GM12878 (cell line): ENCODE results near the gene HOXB3. TPM values are rescaled to one million over a fixed set of nuclear protein-coding genes. Genes with fewer than 3 reads are reported as not detected.

Source experiments
- ATAC-seq: fragments of 200-7000 bp; cut with Tn5 transposase; 3 replicates; pipeline ENCODE4 v1.9.1; 2020; ENCODE audit warnings: mild to moderate bottlenecking, moderate library complexity
- BruUV-seq: library from RNA; stranded (reverse); fragments of 400-500 nt; replicated peaks from 2 replicates; lab custom pipeline; 2021; lab: Mats Ljungman, UMichigan
- CTCF ChIA-PET: fragments of 300-600 bp; sonication (Branson Sonifier 250); formaldehyde crosslinking; extraction: SDS; loops from one replicate; lab custom pipeline; 2021; ENCODE audit warnings: inconsistent platforms; lab: Yijun Ruan, JAX
- POLR2A ChIA-PET: fragments of 350-600 bp; formaldehyde crosslinking; extraction: SDS; loops from one replicate; lab custom pipeline; 2021; ENCODE audit warnings: inconsistent platforms; lab: Charles Lee
- RAD21 ChIA-PET: fragments of 300-600 bp; sonication (Branson Sonifier 250); formaldehyde crosslinking; loops from one replicate; lab custom pipeline; 2023; ENCODE audit warnings: antibody characterized with exemption; ENCODE audit not compliant: unreplicated experiment; lab: Charles Lee
- SMC1A ChIA-PET: fragments of 300-600 bp; sonication (Branson Sonifier 250); formaldehyde crosslinking; loops from one replicate; lab custom pipeline; 2023; ENCODE audit not compliant: unreplicated experiment, uncharacterized antibody; lab: Charles Lee
- DNase-seq: peaks from one replicate; pipeline ENCODE4 v3.0.0-alpha.2; 2011; ENCODE audit warnings: low read depth, low spot score
- FAIRE-seq: peaks from 3 replicates; lab custom pipeline; 2011; peaks lifted over from hg19 to GRCh38; lab: Jason Lieb, UNC
- H2AFZ ChIP-seq: 2 replicates; pipeline ENCODE4 v1.6.0; 2011; ENCODE audit warnings: low read depth, low read length, control low read depth; ENCODE audit not compliant: control insufficient read depth
- H3K27ac ChIP-seq: 2 replicates; pipeline ENCODE4 v1.5.1; 2011; ENCODE audit warnings: control low read depth; ENCODE audit not compliant: control insufficient read depth, insufficient read depth
- H3K27me3 ChIP-seq, 2 experiments: replicated peaks in 1 of 2; 2 replicates each; pipeline versions ENCODE4 v1.6.0 to v1.6.1; 2011; ENCODE audit warnings: low read length in 1 of 2; ENCODE audit not compliant: control insufficient read depth in 2 of 2, insufficient read depth in 2 of 2
- H3K36me3 ChIP-seq, 2 experiments: 2 replicates each; pipeline ENCODE4 v1.5.1; 2011; ENCODE audit warnings: low read length in 1 of 2; ENCODE audit not compliant: control insufficient read depth in 2 of 2, insufficient read depth in 2 of 2
- H3K4me1 ChIP-seq: 2 replicates; pipeline ENCODE4 v1.6.1; 2011; ENCODE audit warnings: mild to moderate bottlenecking, low read length, moderate library complexity, mixed read lengths; ENCODE audit not compliant: control insufficient read depth, insufficient read depth
- H3K4me2 ChIP-seq: 2 replicates; pipeline ENCODE4 v1.6.0; 2011; ENCODE audit warnings: control low read depth; ENCODE audit not compliant: control insufficient read depth, insufficient read depth
- H3K4me3 ChIP-seq: fragments of 200-600 bp; sonication (generic); 2 replicates; pipeline ENCODE4 v1.5.1; 2016
- H3K79me2 ChIP-seq: 2 replicates; pipeline ENCODE4 v1.6.0; 2011; ENCODE audit warnings: low read length; ENCODE audit not compliant: control insufficient read depth, insufficient read depth
- H3K9ac ChIP-seq: 2 replicates; pipeline ENCODE4 v1.8.0; 2011; ENCODE audit warnings: low read length, control low read depth, mixed read lengths; ENCODE audit not compliant: control insufficient read depth, insufficient read depth
- H3K9me3 ChIP-seq: replicated peaks from 3 replicates; pipeline ENCODE4 v1.5.1; 2011; ENCODE audit warnings: mild to moderate bottlenecking, low read length; ENCODE audit not compliant: control insufficient read depth, insufficient read depth
- H4K20me1 ChIP-seq: 2 replicates; pipeline ENCODE4 v1.6.0; 2011; ENCODE audit not compliant: control insufficient read depth, insufficient read depth
- GABPA ChIP-seq: IDR thresholded peaks from 2 replicates; pipeline ENCODE4 v1.6.1; 2014; ENCODE audit warnings: antibody characterized with exemption, low read depth, mild to moderate bottlenecking, inconsistent platforms
- HCFC1 ChIP-seq: fragments of 150-350 bp; IDR thresholded peaks from 2 replicates; pipeline ENCODE4 v1.6.1; 2014; ENCODE audit warnings: low read length
- NFYA ChIP-seq: IDR thresholded peaks from 2 replicates; pipeline ENCODE4 v1.6.1; 2011; ENCODE audit warnings: low read depth, mild to moderate bottlenecking, low read length, improper control_type of control experiment, borderline replicate concordance
- RCOR1 ChIP-seq: conservative IDR thresholded peaks from 2 replicates; pipeline ENCODE4 v1.6.1; 2012; ENCODE audit warnings: low read depth, low read length, improper control_type of control experiment
- SIX5 ChIP-seq: IDR thresholded peaks from 2 replicates; pipeline ENCODE4 v1.6.1; 2011; ENCODE audit warnings: mild to moderate bottlenecking, low read depth, low read length, moderate library complexity; ENCODE audit not compliant: severe bottlenecking
- WGBS: methylation state at CpG from one replicate; pipeline ENCODE4 v1.1.6; 2016; ENCODE audit warnings: low lambda C conversion rate; ENCODE audit not compliant: insufficient replicate concordance, insufficient coverage; ENCODE audit errors: missing lambda C conversion rate; 5-methylcytosine and 5-hydroxymethylcytosine counted together
- in situ Hi-C: fragments of 300-500 bp; cut with MboI; formaldehyde crosslinking; loops from 9 replicates; pipeline ENCODE4 v1.14.3; 2018; ENCODE audit warnings: mixed read lengths
- intact Hi-C: fragments of 100-400 bp; cut with micrococcal nuclease; formaldehyde crosslinking; loops from one replicate; pipeline ENCODE4 v1.14.2; 2022; ENCODE audit not compliant: unreplicated experiment
- polyA plus RNA-seq, 11 experiments: library from polyadenylated mRNA; depleted of rRNA in 4 of 11; unstranded in 6 of 11; stranded (reverse) in 5 of 11; fragments of >200 nt; fragmentation: Nextera tagmentation in 4 of 11; fragmentation: Illumina TruSeq in 1 of 11; extraction: Ambion mirVana in 4 of 11; extraction: Trizol in 1 of 11; gene quantifications; 1 replicate in 1 of 11; 2 replicates in 10 of 11; pipeline versions ENCODE4 v1.2.1 to v1.2.3, GENCODE V29; 2011 to 2016; ENCODE audit warnings: inconsistent platforms in 2 of 11, missing spikeins in 2 of 11, low read depth in 1 of 11
- total RNA-seq, 4 experiments: library from RNA; depleted of rRNA in 3 of 4; stranded (reverse); fragments of >200 nt in 3 of 4; fragmentation: Illumina TruSeq in 1 of 4; extraction: Trizol in 1 of 4; gene quantifications; 2 replicates each; pipeline versions ENCODE4 v1.2.1 to v1.2.3, GENCODE V29; 2013 to 2021
- TF ChIP-seq, protein P1 (sequence below): fragments of 150-350 bp; IDR thresholded peaks from 2 replicates; pipeline ENCODE4 v1.6.1; 2014; ENCODE audit warnings: mild to moderate bottlenecking, low read depth, low read length
- TF ChIP-seq, protein P2 (sequence below): fragments of 450-650 bp; IDR thresholded peaks from 2 replicates; pipeline ENCODE4 v1.6.1; 2018; ENCODE audit warnings: mild to moderate bottlenecking, low read depth, moderate library complexity; ENCODE audit not compliant: partially characterized antibody

HOXB3 gene
- total and polyA plus RNA-seq, 10 of the 15 experiments (the other 5 are each of a cell fraction or from before 2014, with no cell fraction given): 0.19 to 7.7 (median 2.9) TPM

GRCh38 chr17:48627623-48628521 lies 37.8 kb upstream of the HOXB3 start:
- Histone ChIP-seq H3K9me3 (no peaks in the 10 kb centered on the region), H3K36me3 (no peaks in the 10 kb centered on the region; a peak in 1 of 4 replicates), H3K27ac (no peak overlapping the region), H4K20me1 (no peaks in the 10 kb centered on the region), H3K4me1 (peaks cover 14% of the 10 kb centered on the region), H3K4me3 (no peak overlapping the region), H3K79me2 (no peaks in the 10 kb centered on the region), H3K9ac (no peak overlapping the region), H3K4me2 (no peak overlapping the region), H2AFZ (no peak overlapping the region), H3K27me3 (peaks cover 32 to 33% of the 10 kb centered on the region in 2 experiments)
- ChIA-PET CTCF (interaction anchor here (0.8 to 1.5 kb wide), 2 partner anchors 11 to 35 kb away, joined by 3 read pairs; partner anchors contain the start of gene HOXB5), SMC1A (no interaction called here), RAD21 (no interaction called here), POLR2A (no interaction called here)
- ATAC-seq (no peak), DNase-seq (no peak), FAIRE-seq (no peak)
- TF ChIP-seq NFYA (no peak), GABPA (no peak)
- no TSS peak for BruUV-seq
- intact Hi-C loops (no loop called here), in situ Hi-C loops (loop anchor here (10.0 kb wide), 1 partner anchor 783 kb away; the partner anchor contains the start of gene SCRN2)
- WGBS: 69% methylated on average over 27 of the region's 27 CpGs

- intact Hi-C loops: no loop called here
- RAD21 ChIA-PET: interaction anchor here (1.0 kb wide), 1 partner anchor 21 kb away, joined by 3 read pairs; no protein-coding TSS in a partner anchor
Measured at GRCh38 chr17:48627118-48627597, 37.1 kb upstream of the HOXB3 start.

More at GRCh38 chr17:48627118-48627597, 37.1 kb upstream of the HOXB3 start:
- BruUV-seq: no TSS peak
- H3K9ac ChIP-seq: no peak overlapping the region
- 60% methylated on average over 5 of the region's 5 CpGs for WGBS
- ChIA-PET POLR2A (no interaction called here), SMC1A (interaction anchor here (1.4 kb wide), 1 partner anchor 9 kb away, joined by 3 read pairs; no protein-coding TSS in a partner anchor), CTCF (interaction anchor here (1.1 to 2.4 kb wide), 2 partner anchors 8 to 10 kb away, joined by 3 to 16 read pairs; no protein-coding TSS in a partner anchor)
- in situ Hi-C loops: loop anchor here (10.0 kb wide), 1 partner anchor 782 kb away; the partner anchor contains the start of gene SCRN2
- H3K4me1 ChIP-seq: peaks cover 7% of the 10 kb centered on the region
- no peak overlapping the region for H3K4me3 ChIP-seq
- H3K4me2 ChIP-seq: no peak overlapping the region
- no peak for ATAC-seq
- no peak for DNase-seq
- no peaks in the 10 kb centered on the region for H4K20me1 ChIP-seq
- TF ChIP-seq, protein P1, sequence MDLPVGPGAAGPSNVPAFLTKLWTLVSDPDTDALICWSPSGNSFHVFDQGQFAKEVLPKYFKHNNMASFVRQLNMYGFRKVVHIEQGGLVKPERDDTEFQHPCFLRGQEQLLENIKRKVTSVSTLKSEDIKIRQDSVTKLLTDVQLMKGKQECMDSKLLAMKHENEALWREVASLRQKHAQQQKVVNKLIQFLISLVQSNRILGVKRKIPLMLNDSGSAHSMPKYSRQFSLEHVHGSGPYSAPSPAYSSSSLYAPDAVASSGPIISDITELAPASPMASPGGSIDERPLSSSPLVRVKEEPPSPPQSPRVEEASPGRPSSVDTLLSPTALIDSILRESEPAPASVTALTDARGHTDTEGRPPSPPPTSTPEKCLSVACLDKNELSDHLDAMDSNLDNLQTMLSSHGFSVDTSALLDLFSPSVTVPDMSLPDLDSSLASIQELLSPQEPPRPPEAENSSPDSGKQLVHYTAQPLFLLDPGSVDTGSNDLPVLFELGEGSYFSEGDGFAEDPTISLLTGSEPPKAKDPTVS: no peak
- TF ChIP-seq HCFC1: no peak
- TF ChIP-seq RCOR1: no peak
- TF ChIP-seq SIX5: no peak
- TF ChIP-seq, protein P2, sequence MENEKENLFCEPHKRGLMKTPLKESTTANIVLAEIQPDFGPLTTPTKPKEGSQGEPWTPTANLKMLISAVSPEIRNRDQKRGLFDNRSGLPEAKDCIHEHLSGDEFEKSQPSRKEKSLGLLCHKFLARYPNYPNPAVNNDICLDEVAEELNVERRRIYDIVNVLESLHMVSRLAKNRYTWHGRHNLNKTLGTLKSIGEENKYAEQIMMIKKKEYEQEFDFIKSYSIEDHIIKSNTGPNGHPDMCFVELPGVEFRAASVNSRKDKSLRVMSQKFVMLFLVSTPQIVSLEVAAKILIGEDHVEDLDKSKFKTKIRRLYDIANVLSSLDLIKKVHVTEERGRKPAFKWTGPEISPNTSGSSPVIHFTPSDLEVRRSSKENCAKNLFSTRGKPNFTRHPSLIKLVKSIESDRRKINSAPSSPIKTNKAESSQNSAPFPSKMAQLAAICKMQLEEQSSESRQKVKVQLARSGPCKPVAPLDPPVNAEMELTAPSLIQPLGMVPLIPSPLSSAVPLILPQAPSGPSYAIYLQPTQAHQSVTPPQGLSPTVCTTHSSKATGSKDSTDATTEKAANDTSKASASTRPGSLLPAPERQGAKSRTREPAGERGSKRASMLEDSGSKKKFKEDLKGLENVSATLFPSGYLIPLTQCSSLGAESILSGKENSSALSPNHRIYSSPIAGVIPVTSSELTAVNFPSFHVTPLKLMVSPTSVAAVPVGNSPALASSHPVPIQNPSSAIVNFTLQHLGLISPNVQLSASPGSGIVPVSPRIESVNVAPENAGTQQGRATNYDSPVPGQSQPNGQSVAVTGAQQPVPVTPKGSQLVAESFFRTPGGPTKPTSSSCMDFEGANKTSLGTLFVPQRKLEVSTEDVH: no peak
- no peak overlapping the region for H2AFZ ChIP-seq
- no peak overlapping the region for H3K27ac ChIP-seq
- no peaks in the 10 kb centered on the region for H3K9me3 ChIP-seq
- H3K36me3 ChIP-seq: no peaks in the 10 kb centered on the region; a peak in 1 of 4 replicates
- H3K79me2 ChIP-seq: no peaks in the 10 kb centered on the region
- no peak for FAIRE-seq
- peaks cover 33 to 34% of the 10 kb centered on the region in 2 experiments for H3K27me3 ChIP-seq
